ENCODE measurements around the gene ACCSL. TPM values are rescaled to one million over a fixed set of nuclear protein-coding genes. Genes with fewer than 3 reads are reported as not detected.
A peak's percentile ranks its signal among the peaks of the same experiment; 100 is the strongest.

ACCSL gene
- total RNA-seq (2022) (not detected in 2 replicates), Bru-seq, nascent RNA (not detected), BruChase-seq, experiment 1, labeled RNA remaining after a 6-hour chase (not detected), BruChase-seq, experiment 2, labeled RNA remaining after a 2-hour chase (percentile 0 among the genes with signal in this experiment)
- long read RNA-seq, result 0 reads

- H3K9me3 Mint-ChIP-seq (ENCODE audit: unreplicated experiment), result no peaks in the 10 kb centered on the region
- H3K36me3 Mint-ChIP-seq (ENCODE audit: insufficient read depth, unreplicated experiment), result peaks cover 4% of the 10 kb centered on the region
- H3K27me3 Mint-ChIP-seq (ENCODE audit: insufficient read depth, unreplicated experiment), result no peaks in the 10 kb centered on the region
- TF ChIP-seq, protein P1, sequence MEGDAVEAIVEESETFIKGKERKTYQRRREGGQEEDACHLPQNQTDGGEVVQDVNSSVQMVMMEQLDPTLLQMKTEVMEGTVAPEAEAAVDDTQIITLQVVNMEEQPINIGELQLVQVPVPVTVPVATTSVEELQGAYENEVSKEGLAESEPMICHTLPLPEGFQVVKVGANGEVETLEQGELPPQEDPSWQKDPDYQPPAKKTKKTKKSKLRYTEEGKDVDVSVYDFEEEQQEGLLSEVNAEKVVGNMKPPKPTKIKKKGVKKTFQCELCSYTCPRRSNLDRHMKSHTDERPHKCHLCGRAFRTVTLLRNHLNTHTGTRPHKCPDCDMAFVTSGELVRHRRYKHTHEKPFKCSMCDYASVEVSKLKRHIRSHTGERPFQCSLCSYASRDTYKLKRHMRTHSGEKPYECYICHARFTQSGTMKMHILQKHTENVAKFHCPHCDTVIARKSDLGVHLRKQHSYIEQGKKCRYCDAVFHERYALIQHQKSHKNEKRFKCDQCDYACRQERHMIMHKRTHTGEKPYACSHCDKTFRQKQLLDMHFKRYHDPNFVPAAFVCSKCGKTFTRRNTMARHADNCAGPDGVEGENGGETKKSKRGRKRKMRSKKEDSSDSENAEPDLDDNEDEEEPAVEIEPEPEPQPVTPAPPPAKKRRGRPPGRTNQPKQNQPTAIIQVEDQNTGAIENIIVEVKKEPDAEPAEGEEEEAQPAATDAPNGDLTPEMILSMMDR (IDR thresholded peaks at IDR 0.05; ENCODE audit: unreplicated experiment), result no peak
- H3K27ac Mint-ChIP-seq (ENCODE audit: low read depth, unreplicated experiment), result no peak within 1 kb of the TSS
- POLR2A ChIA-PET, result no interaction called here
- intact Hi-C loops (cut with micrococcal nuclease), result no loop called here
- H3K4me1 Mint-ChIP-seq (ENCODE audit: insufficient read depth, unreplicated experiment), result no peaks in the 10 kb centered on the region
- DNase-seq (ENCODE audit: unreplicated experiment), result no peak
- BruUV-seq (replicated peaks), result no TSS peak
- no peak within 1 kb of the TSS for H3K4me3 Mint-ChIP-seq (ENCODE audit: unreplicated experiment)
- CTCF ChIA-PET, result interaction anchor here (0.6 kb wide), 1 partner anchor 166 kb away, joined by 4 read pairs; no protein-coding TSS in a partner anchor
Measured at GRCh38 chr11:44047931-44048431, at the start of gene ACCSL. Gene ACCSL, plus strand, starts transcription at chr11:44047981. Its CDS starts 56 bp downstream, at chr11:44048037.

GRCh38 chr11:43998308-43998707, 49.5 kb upstream of the ACCSL start:
- no peak for DNase-seq (ENCODE audit: unreplicated experiment)
- BruUV-seq (replicated peaks), result no TSS peak
- H3K4me3 Mint-ChIP-seq (ENCODE audit: unreplicated experiment), result no peak overlapping the region
- peaks cover 39% of the 10 kb centered on the region for H3K27me3 Mint-ChIP-seq (ENCODE audit: insufficient read depth, unreplicated experiment)
- POLR2A ChIA-PET, result no interaction called here
- H3K27ac Mint-ChIP-seq (ENCODE audit: low read depth, unreplicated experiment), result no peak overlapping the region
- CTCF ChIA-PET, result no interaction called here
- no peaks in the 10 kb centered on the region for H3K9me3 Mint-ChIP-seq (ENCODE audit: unreplicated experiment)
- H3K4me1 Mint-ChIP-seq (ENCODE audit: insufficient read depth, unreplicated experiment), result no peaks in the 10 kb centered on the region
- TF ChIP-seq, protein P1 (IDR thresholded peaks at IDR 0.05; ENCODE audit: unreplicated experiment), result no peak
- intact Hi-C loops (cut with micrococcal nuclease), result no loop called here
- H3K36me3 Mint-ChIP-seq (ENCODE audit: insufficient read depth, unreplicated experiment), result no peaks in the 10 kb centered on the region

GRCh38 chr11:44000731-44001130, 47.0 kb upstream of the ACCSL start:
- H3K9me3 Mint-ChIP-seq (ENCODE audit: unreplicated experiment), result no peaks in the 10 kb centered on the region
- intact Hi-C loops (cut with micrococcal nuclease), result no loop called here
- no peak overlapping the region for H3K27ac Mint-ChIP-seq (ENCODE audit: low read depth, unreplicated experiment)
- ChIA-PET POLR2A (no interaction called here), CTCF (no interaction called here)
- no peaks in the 10 kb centered on the region for H3K36me3 Mint-ChIP-seq (ENCODE audit: insufficient read depth, unreplicated experiment)
- DNase-seq (ENCODE audit: unreplicated experiment), result no peak
- TF ChIP-seq, protein P1 (IDR thresholded peaks at IDR 0.05; ENCODE audit: unreplicated experiment), result no peak
- no peaks in the 10 kb centered on the region for H3K4me1 Mint-ChIP-seq (ENCODE audit: insufficient read depth, unreplicated experiment)
- no TSS peak for BruUV-seq (replicated peaks)
- H3K4me3 Mint-ChIP-seq (ENCODE audit: unreplicated experiment), result no peak overlapping the region
- H3K27me3 Mint-ChIP-seq (ENCODE audit: insufficient read depth, unreplicated experiment), result peaks cover 39% of the 10 kb centered on the region

DNA sequence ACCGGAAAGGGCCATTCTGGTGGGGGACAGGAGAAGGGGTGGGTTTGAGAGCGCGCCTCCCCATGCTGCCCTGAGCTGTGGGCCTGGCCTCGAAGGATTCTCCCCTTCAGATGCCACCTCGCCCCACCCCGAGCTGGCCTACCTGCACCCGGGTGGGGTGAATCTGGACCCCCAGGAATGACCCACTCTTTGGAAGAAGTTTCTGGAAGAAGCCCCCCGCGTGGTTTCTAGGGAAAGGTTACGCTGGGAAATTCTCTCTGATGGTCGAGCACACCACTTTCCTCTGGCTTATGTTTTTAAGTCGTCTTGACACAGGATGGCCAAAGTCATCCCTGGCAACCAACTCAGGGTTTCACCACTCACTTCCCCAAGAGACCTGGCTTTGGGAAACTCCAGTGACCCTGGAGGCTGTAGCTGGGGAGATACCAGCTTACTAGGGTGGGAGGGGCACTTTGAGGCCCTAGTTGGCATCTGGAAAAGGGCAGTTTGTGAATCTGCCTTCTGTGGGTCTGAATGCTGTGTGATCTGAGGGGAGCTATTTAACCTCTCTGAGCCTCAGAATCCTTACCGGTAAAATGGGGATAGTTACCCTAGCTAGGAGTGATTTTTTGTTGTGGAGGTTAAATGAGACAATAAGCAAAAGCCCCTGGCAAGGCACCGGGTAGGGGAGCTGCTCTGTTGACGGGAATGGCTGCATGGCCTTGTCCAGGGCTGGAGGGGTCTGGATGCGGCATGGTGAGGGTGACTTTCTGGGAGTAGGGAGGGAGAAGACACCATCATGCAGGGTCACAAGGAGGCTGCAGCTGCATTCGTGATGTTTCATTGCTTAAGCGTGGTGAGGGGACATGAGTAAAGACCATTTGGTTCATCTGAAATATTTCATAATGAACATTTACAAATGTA, 45.3 kb upstream of the ACCSL start:
- CTCF ChIA-PET, result interaction anchor here (0.6 to 0.7 kb wide), 2 partner anchors 1370 to 1700 kb away, joined by 3 to 4 read pairs; no protein-coding TSS in a partner anchor
- Mint-ChIP-seq H3K36me3 (ENCODE audit: insufficient read depth, unreplicated experiment) (no peaks in the 10 kb centered on the region), H3K4me1 (ENCODE audit: insufficient read depth, unreplicated experiment) (no peaks in the 10 kb centered on the region), H3K27ac (ENCODE audit: low read depth, unreplicated experiment) (no peak overlapping the region), H3K4me3 (ENCODE audit: unreplicated experiment) (no peak overlapping the region), H3K9me3 (ENCODE audit: unreplicated experiment) (no peaks in the 10 kb centered on the region), H3K27me3 (ENCODE audit: insufficient read depth, unreplicated experiment) (peaks cover 35% of the 10 kb centered on the region)
- no TSS peak for BruUV-seq (replicated peaks)
- intact Hi-C loops (cut with micrococcal nuclease), result no loop called here
- DNase-seq (ENCODE audit: unreplicated experiment), result no peak
- TF ChIP-seq, protein P1 (IDR thresholded peaks at IDR 0.05; ENCODE audit: unreplicated experiment), result no peak
- POLR2A ChIA-PET, result interaction anchor here (0.7 kb wide), 1 partner anchor 22 kb away, joined by 3 read pairs; no protein-coding TSS in a partner anchor
